Endothelial cell of umbilical vein (primary cell): Measurements from ENCODE around the gene NFIC. TPM values are rescaled to one million over a fixed set of nuclear protein-coding genes. Genes with fewer than 3 reads are reported as not detected.

Experiments used
- BruUV-seq: library from RNA; stranded (reverse); fragments of 400-500 nt; replicated peaks from 2 replicates; lab custom pipeline; 2021; lab: Mats Ljungman, UMichigan
- CTCF ChIA-PET: fragments of 300-600, 350-600 bp; sonication (Branson Sonifier 250); formaldehyde crosslinking; loops from one replicate; lab custom pipeline; 2021; ENCODE audit warnings: antibody characterized with exemption, inconsistent platforms; lab: Charles Lee
- POLR2A ChIA-PET: fragments of 300-600, 350-600 bp; sonication (Branson Sonifier 250); formaldehyde crosslinking; loops from one replicate; lab custom pipeline; 2021; ENCODE audit warnings: antibody characterized with exemption, inconsistent platforms; lab: Charles Lee
- DNase-seq: peaks from one replicate; pipeline ENCODE4 v3.0.0-alpha.2; 2011; ENCODE audit warnings: low read depth, low spot score
- FAIRE-seq: peaks from 2 replicates; lab custom pipeline; 2011; peaks lifted over from hg19 to GRCh38; lab: Jason Lieb, UNC
- H2AFZ ChIP-seq: 2 replicates; pipeline ENCODE4 v1.6.0; 2012; ENCODE audit warnings: low read depth, low read length, control low read depth, inconsistent platforms
- H3K27ac ChIP-seq: 2 replicates; pipeline ENCODE4 v1.5.1; 2011; ENCODE audit warnings: low read depth, mild to moderate bottlenecking, control low read depth, low read length, moderate library complexity; ENCODE audit not compliant: insufficient read depth
- H3K27me3 ChIP-seq, 2 experiments: 2 replicates each; pipeline versions ENCODE4 v1.6.0 to v1.6.1; 2011; ENCODE audit warnings: low read length in 2 of 2, mixed read lengths in 1 of 2; ENCODE audit not compliant: control insufficient read depth in 2 of 2, insufficient read depth in 2 of 2
- H3K36me3 ChIP-seq, 2 experiments: 2 replicates in 1 of 2; 3 replicates in 1 of 2; pipeline ENCODE4 v1.5.1; 2011; ENCODE audit warnings: low read length in 2 of 2, mild to moderate bottlenecking in 1 of 2, moderate library complexity in 1 of 2; ENCODE audit not compliant: control insufficient read depth in 2 of 2, insufficient read depth in 2 of 2; ENCODE audit errors: extremely low read depth in 1 of 2
- H3K4me1 ChIP-seq: 3 replicates; pipeline ENCODE4 v1.5.1; 2011; ENCODE audit warnings: mild to moderate bottlenecking, low read length; ENCODE audit not compliant: control insufficient read depth, insufficient read depth; ENCODE audit errors: extremely low read depth
- H3K4me2 ChIP-seq: 2 replicates; pipeline ENCODE4 v1.6.1; 2011; ENCODE audit warnings: low read length, control low read depth, mixed read lengths; ENCODE audit not compliant: insufficient read depth
- H3K4me3 ChIP-seq, 3 experiments: fragments of 200-600 bp in 1 of 3; sonication (generic), shearing (Covaris generic) in 1 of 3; replicated peaks in 1 of 3; 2 replicates each; pipeline ENCODE4 v1.5.1; 2011 to 2016; ENCODE audit warnings: control low read depth in 3 of 3, low read length in 3 of 3, mild to moderate bottlenecking in 2 of 3, inconsistent platforms in 1 of 3, low read depth in 1 of 3, moderate library complexity in 1 of 3; ENCODE audit not compliant: insufficient read depth in 1 of 3
- H3K79me2 ChIP-seq: 2 replicates; pipeline ENCODE4 v1.6.0; 2012; ENCODE audit warnings: low read length, inconsistent platforms; ENCODE audit not compliant: control insufficient read depth, insufficient read depth
- H3K9ac ChIP-seq: replicated peaks from 2 replicates; pipeline ENCODE3; 2011; ENCODE audit warnings: low read length, control low read depth; ENCODE audit not compliant: insufficient read depth; ENCODE audit errors: extremely low read depth
- H3K9me1 ChIP-seq: replicated peaks from 3 replicates; pipeline ENCODE4 v1.6.0; 2011; ENCODE audit warnings: mild to moderate bottlenecking, low read length; ENCODE audit not compliant: control insufficient read depth, insufficient read depth; ENCODE audit errors: extremely low read depth
- H3K9me3 ChIP-seq: replicated peaks from 2 replicates; pipeline ENCODE4 v1.5.1; 2012; ENCODE audit warnings: low read length, inconsistent platforms; ENCODE audit not compliant: control insufficient read depth, insufficient read depth
- H4K20me1 ChIP-seq: replicated peaks from 2 replicates; pipeline ENCODE3; 2011; ENCODE audit warnings: mild to moderate bottlenecking, low read length; ENCODE audit not compliant: control insufficient read depth, insufficient read depth; ENCODE audit errors: extremely low read depth
- CTCF ChIP-seq, 2 donors: IDR thresholded peaks; 1 replicate in 1 of 2; 2 replicates in 1 of 2; pipeline ENCODE4 v1.5.1; 2011; ENCODE audit warnings: low read length in 2 of 2, mild to moderate bottlenecking in 2 of 2, moderate library complexity in 2 of 2, control low read depth in 1 of 2, inconsistent platforms in 1 of 2, low read depth in 1 of 2; ENCODE audit not compliant: insufficient read depth in 1 of 2; ENCODE audit errors: extremely low read depth in 1 of 2
- EZH2 ChIP-seq: IDR thresholded peaks from 2 replicates; pipeline ENCODE4 v1.6.1; 2012; ENCODE audit warnings: borderline replicate concordance, low read depth, mild to moderate bottlenecking, moderate library complexity, low read length, inconsistent platforms; ENCODE audit not compliant: severe bottlenecking
- FOS ChIP-seq: IDR thresholded peaks from 2 replicates; pipeline ENCODE4 v1.6.1; 2011; ENCODE audit warnings: mild to moderate bottlenecking, low read length, moderate library complexity, borderline replicate concordance; ENCODE audit not compliant: insufficient read depth
- GATA2 ChIP-seq: IDR thresholded peaks from 2 replicates; pipeline ENCODE4 v1.7.0; 2011; ENCODE audit warnings: low read depth, mild to moderate bottlenecking, moderate library complexity, mixed read lengths, low read length; ENCODE audit not compliant: insufficient read length, insufficient read depth
- JUN ChIP-seq: IDR thresholded peaks from 2 replicates; pipeline ENCODE4 v1.6.1; 2011; ENCODE audit warnings: borderline replicate concordance, low read depth; ENCODE audit not compliant: insufficient read length, insufficient read depth
- MYC ChIP-seq: IDR thresholded peaks from one replicate; pipeline ENCODE4 v1.6.1; 2011; ENCODE audit warnings: mild to moderate bottlenecking, low read depth, low read length
- POLR2A ChIP-seq: IDR thresholded peaks from 2 replicates; pipeline ENCODE4 v1.6.1; 2012; ENCODE audit warnings: low read depth, mild to moderate bottlenecking, control low read depth, low read length
- POLR2AphosphoS5 ChIP-seq: IDR thresholded peaks from 2 replicates; pipeline ENCODE4 v1.6.1; 2012; ENCODE audit warnings: low read depth, mild to moderate bottlenecking, control low read depth, low read length, moderate library complexity; ENCODE audit not compliant: insufficient read depth
- dilution Hi-C: fragments of 300-500 bp; cut with MboI; formaldehyde crosslinking; loops from one replicate; pipeline ENCODE4 v1.15.0; 2019; ENCODE audit warnings: low sequenced_read_pairs; ENCODE audit not compliant: extremely low pct_ligation_motif_present
- intact Hi-C: fragments of 100-400 bp; cut with micrococcal nuclease; formaldehyde crosslinking; loops from one replicate; pipeline ENCODE4 v1.10.0; 2022
- polyA plus RNA-seq, 4 experiments: library from polyadenylated mRNA; depleted of rRNA in 3 of 4; stranded (reverse) in 3 of 4; unstranded in 1 of 4; fragments of >200 nt; gene quantifications; 2 replicates each; pipeline versions ENCODE4 v1.2.1 to v1.2.3, GENCODE V29; 2011 to 2012; ENCODE audit warnings: missing spikeins in 1 of 4
- total RNA-seq: library from RNA; stranded (reverse); gene quantifications from 2 replicates; pipeline ENCODE4 v1.2.3, GENCODE V29; 2021
- TF ChIP-seq, protein P1 (sequence below): IDR thresholded peaks from 2 replicates; pipeline ENCODE4 v1.6.1; 2011; ENCODE audit not compliant: insufficient read depth, insufficient read length

Gene NFIC
- total and polyA plus RNA-seq, 2 donors (not counting 3 experiments of a cell fraction or from before 2014, with no cell fraction given): 11.4 to 133 TPM

DNA sequence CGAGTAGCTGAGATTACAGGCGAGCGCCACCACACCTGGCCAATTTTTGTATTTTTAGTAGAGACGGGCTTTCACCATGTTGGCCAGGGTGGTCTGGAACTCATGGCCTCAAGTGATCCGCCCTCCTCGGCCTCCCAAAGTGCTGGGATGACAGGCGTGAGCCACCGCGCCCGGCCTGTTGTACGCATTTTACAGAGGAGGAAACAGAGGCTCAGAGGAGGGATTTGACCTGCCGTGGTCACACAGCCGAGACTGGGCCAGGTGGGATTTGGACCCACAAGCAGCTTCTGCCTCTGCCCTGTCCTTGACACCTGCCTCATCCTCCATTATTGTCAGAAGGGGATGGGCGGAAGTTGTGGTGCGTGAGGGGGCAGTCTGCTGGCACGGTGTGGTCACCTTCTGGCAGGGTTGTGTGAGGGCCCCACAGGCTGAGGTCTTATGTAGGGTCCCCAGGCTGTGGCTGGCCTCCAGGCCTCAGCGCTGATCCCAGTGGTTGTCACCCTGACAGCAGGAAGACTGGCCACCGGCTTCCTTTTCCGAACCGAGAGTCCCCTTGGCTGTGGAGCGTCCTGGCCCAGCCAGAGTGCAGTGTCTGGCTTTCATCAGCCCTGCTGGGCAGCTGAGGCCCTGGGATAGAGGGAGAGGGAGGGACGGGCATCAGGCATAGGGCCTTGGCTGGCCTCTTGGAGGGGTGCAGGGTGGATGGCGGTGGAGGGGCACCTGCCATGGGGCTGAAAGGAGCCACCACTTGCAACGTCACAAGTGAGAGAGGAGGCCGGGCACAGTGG is 20.3 kb downstream of the NFIC start:
- Histone ChIP-seq H3K4me1 (peaks cover 23% of the 10 kb centered on the region), H3K27ac (no peak overlapping the region), H3K9ac (no peak overlapping the region), H3K79me2 (peaks cover 94% of the 10 kb centered on the region), H3K27me3 (no peaks in the 10 kb centered on the region), H3K4me3 (no peak overlapping the region), H3K9me1 (no peaks in the 10 kb centered on the region), H4K20me1 (peaks cover 2% of the 10 kb centered on the region), H3K36me3 (peaks cover 0 to 19% of the 10 kb centered on the region in 2 experiments), H2AFZ (no peak overlapping the region), H3K4me2 (no peak overlapping the region), H3K9me3 (no peaks in the 10 kb centered on the region)
- no peak for TF ChIP-seq EZH2
- TF ChIP-seq JUN: no peak
- no peak for TF ChIP-seq POLR2AphosphoS5
- TF ChIP-seq, protein P1, sequence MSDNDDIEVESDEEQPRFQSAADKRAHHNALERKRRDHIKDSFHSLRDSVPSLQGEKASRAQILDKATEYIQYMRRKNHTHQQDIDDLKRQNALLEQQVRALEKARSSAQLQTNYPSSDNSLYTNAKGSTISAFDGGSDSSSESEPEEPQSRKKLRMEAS: no peak
- no peak for TF ChIP-seq GATA2
- no peak for TF ChIP-seq POLR2A
- no peak for TF ChIP-seq CTCF (IDR thresholded peaks at IDR 0.05; ENCODE audit: extremely low read depth in 1 of 2, insufficient read depth in 1 of 2, low read depth in 1 of 2, low read length in 2 of 2)
- no peak for TF ChIP-seq MYC
- no peak for TF ChIP-seq FOS
- dilution Hi-C loops (no loop called here), intact Hi-C loops (no loop called here)
- FAIRE-seq: no peak
- CTCF ChIA-PET: no interaction called here
- DNase-seq: no peak
- no TSS peak for BruUV-seq
- POLR2A ChIA-PET: no interaction called here
